A549 (cell line): ENCODE measurements around the gene LHFPL2. TPM values are rescaled to one million over a fixed set of nuclear protein-coding genes. Genes with fewer than 3 reads are reported as not detected.
"Not testable (repeated sequence)": the region's sequence is repeated elsewhere in the genome, so short reads cannot be mapped to it uniquely, and the experiment has no call there.

ENCODE experiments used
- ATAC-seq, 2 experiments: fragments of 200-7000 bp in 1 of 2; fragments of >200 bp in 1 of 2; cut with Nextera tagmentation in 1 of 2; cut with Tn5 transposase in 1 of 2; 3 replicates each; pipeline versions ENCODE4 v1.8.0 to v1.9.1; 2018 to 2020; ENCODE audit warnings: mild to moderate bottlenecking in 1 of 2, moderate library complexity in 1 of 2
- CTCF ChIA-PET: fragments of 300-600 bp; sonication (Branson Sonifier 250); formaldehyde crosslinking; extraction: SDS; loops from one replicate; lab custom pipeline; 2021; ENCODE audit warnings: antibody characterized with exemption, inconsistent platforms; lab: Yijun Ruan, JAX
- POLR2A ChIA-PET: fragments of 350-600 bp; formaldehyde crosslinking; extraction: SDS; loops from one replicate; lab custom pipeline; 2021; ENCODE audit warnings: antibody characterized with exemption, inconsistent platforms; lab: Yijun Ruan, JAX
- DNase-seq, 2 experiments: peaks; one replicate each; pipeline versions ENCODE4 v3.0.0 to v3.0.0-alpha.2; 2011 to 2016; ENCODE audit warnings: low read depth in 1 of 2, low spot score in 1 of 2
- FAIRE-seq: peaks from 2 replicates; lab custom pipeline; 2011; peaks lifted over from hg19 to GRCh38; lab: Jason Lieb, UNC
- H3K27ac ChIP-seq, 2 experiments: fragments of >200 bp; sonication (Bioruptor Twin); formaldehyde crosslinking; 3 replicates each; pipeline ENCODE4 v1.5.1; 2016 to 2017
- H3K4me1 ChIP-seq: fragments of >200 bp; sonication (Bioruptor Twin); formaldehyde crosslinking; 3 replicates; pipeline ENCODE4 v1.6.1; 2016
- H3K4me2 ChIP-seq: fragments of >200 bp; sonication (Bioruptor Twin); formaldehyde crosslinking; 3 replicates; pipeline ENCODE4 v1.6.1; 2016
- H3K4me3 ChIP-seq: fragments of >200 bp; sonication (Bioruptor Twin); formaldehyde crosslinking; 3 replicates; pipeline ENCODE4 v1.5.1; 2016
- H3K9me3 ChIP-seq: fragments of >200 bp; sonication (Bioruptor Twin); formaldehyde crosslinking; 3 replicates; pipeline ENCODE4 v1.6.1; 2016
- CBX2 ChIP-seq: fragments of 200-600 bp; sonication (generic); IDR thresholded peaks from 2 replicates; pipeline ENCODE4 v1.6.1; 2016; ENCODE audit warnings: low read depth, mild to moderate bottlenecking, borderline replicate concordance
- CEBPB ChIP-seq, 2 experiments: fragments of >200 bp in 1 of 2; sonication (Bioruptor Twin) in 1 of 2; formaldehyde crosslinking in 1 of 2; IDR thresholded peaks; 2 replicates each; pipeline ENCODE4 v1.6.1; 2012 to 2016
- CHD2 ChIP-seq: fragments of 150-350 bp; IDR thresholded peaks from 2 replicates; pipeline ENCODE4 v1.6.1; 2014; ENCODE audit warnings: low read length; ENCODE audit not compliant: partially characterized antibody
- CHD4 ChIP-seq: fragments of 200-600 bp; sonication (generic); IDR thresholded peaks from 2 replicates; pipeline ENCODE4 v1.6.1; 2016; ENCODE audit warnings: antibody characterized with exemption, mild to moderate bottlenecking, borderline replicate concordance
- EP300 ChIP-seq, 2 experiments: fragments of >200 bp; sonication (Bioruptor Twin); formaldehyde crosslinking; IDR thresholded peaks; 2 replicates in 1 of 2; 3 replicates in 1 of 2; pipeline ENCODE4 v1.6.1; 2016 to 2017
- ESRRA ChIP-seq: fragments of 150-350 bp; IDR thresholded peaks from 2 replicates; pipeline ENCODE4 v1.6.1; 2014; ENCODE audit warnings: mild to moderate bottlenecking, low read length, borderline replicate concordance
- FOXS1 ChIP-seq: fragments of 250-450 bp; sonication (Bioruptor Pico); IDR thresholded peaks from 2 replicates; pipeline ENCODE4 v1.5.0; 2020; ENCODE audit warnings: mild to moderate bottlenecking, moderate library complexity
- HDAC2 ChIP-seq: fragments of 200-600 bp; sonication (generic); IDR thresholded peaks from 2 replicates; pipeline ENCODE4 v1.6.1; 2016
- HOXB5 ChIP-seq: fragments of 250-450 bp; sonication (Bioruptor Pico); IDR thresholded peaks from 2 replicates; pipeline ENCODE4 v1.5.0; 2020; ENCODE audit warnings: mild to moderate bottlenecking, moderate library complexity
- KDM5A ChIP-seq: fragments of 200-600 bp; sonication (generic); IDR thresholded peaks from 2 replicates; pipeline ENCODE4 v1.6.1; 2016; ENCODE audit warnings: antibody characterized with exemption, mild to moderate bottlenecking
- MAZ ChIP-seq: fragments of 150-350 bp; IDR thresholded peaks from 2 replicates; pipeline ENCODE4 v1.6.1; 2014; ENCODE audit warnings: antibody characterized with exemption, low read depth, low read length, borderline replicate concordance
- NPAS2 ChIP-seq: fragments of 250-450 bp; sonication (Bioruptor Pico); IDR thresholded peaks from 2 replicates; pipeline ENCODE4 v1.8.0; 2022; ENCODE audit warnings: mild to moderate bottlenecking, moderate library complexity, borderline replicate concordance
- RARB ChIP-seq: fragments of 250-450 bp; sonication (Bioruptor Pico); IDR thresholded peaks from 2 replicates; pipeline ENCODE4 v1.8.0; 2021; ENCODE audit warnings: mild to moderate bottlenecking, moderate library complexity
- RCOR1 ChIP-seq: fragments of 150-350 bp; IDR thresholded peaks from 2 replicates; pipeline ENCODE4 v1.6.1; 2014; ENCODE audit warnings: antibody characterized with exemption, low read length, low read depth
- TP53 ChIP-seq: fragments of 250-450 bp; sonication (Bioruptor Pico); IDR thresholded peaks from 2 replicates; pipeline ENCODE4 v1.5.0; 2021; ENCODE audit warnings: mild to moderate bottlenecking, moderate library complexity
- USF2 ChIP-seq: fragments of 450-650 bp; IDR thresholded peaks from 2 replicates; pipeline ENCODE4 v1.6.1; 2014; ENCODE audit warnings: antibody characterized with exemption
- ZC3H11A ChIP-seq: fragments of 450-650 bp; IDR thresholded peaks from 2 replicates; pipeline ENCODE4 v1.6.1; 2014; ENCODE audit warnings: antibody characterized with exemption, mild to moderate bottlenecking
- ZNF302 ChIP-seq: fragments of 250-450 bp; sonication (Bioruptor Pico); IDR thresholded peaks from 2 replicates; pipeline ENCODE4 v1.9.0; 2021; ENCODE audit warnings: inconsistent platforms, mild to moderate bottlenecking, moderate library complexity
- ZSCAN20 ChIP-seq: fragments of 250-450 bp; sonication (Bioruptor Pico); IDR thresholded peaks from 2 replicates; pipeline ENCODE4 v1.8.0; 2022; ENCODE audit warnings: mild to moderate bottlenecking, moderate library complexity
- WGBS: methylation state at CpG from one replicate; pipeline ENCODE4 v1.1.6; 2017; ENCODE audit errors: missing lambda C conversion rate; 5-methylcytosine and 5-hydroxymethylcytosine counted together
- polyA plus RNA-seq, 4 experiments: library from polyadenylated mRNA; depleted of rRNA in 3 of 4; stranded (reverse); fragments of >200 nt; fragmentation: RNase III in 1 of 4; extraction: RNeasy Plus Mini Kit Qiagen cat#74134 plus additional on column Dnase treatment in 1 of 4; gene quantifications; 2 replicates in 3 of 4; 3 replicates in 1 of 4; pipeline ENCODE4 v1.2.3, GENCODE V29; 2011 to 2017
- TF ChIP-seq, protein P1 (sequence below): fragments of 250-450 bp; sonication (Bioruptor Pico); IDR thresholded peaks from 2 replicates; pipeline ENCODE4 v1.5.0; 2021; ENCODE audit warnings: mild to moderate bottlenecking, moderate library complexity, borderline replicate concordance
- TF ChIP-seq, protein P2 (sequence below): fragments of >200 bp; sonication (Bioruptor Twin); formaldehyde crosslinking; IDR thresholded peaks from 2 replicates; pipeline ENCODE4 v1.6.1; 2016
- TF ChIP-seq, protein P3 (sequence below): fragments of >200 bp; sonication (Bioruptor Twin); formaldehyde crosslinking; IDR thresholded peaks from 3 replicates; pipeline ENCODE4 v1.6.1; 2016
- TF ChIP-seq, protein P4 (sequence below): fragments of 250-450 bp; sonication (Bioruptor Pico); IDR thresholded peaks from 2 replicates; pipeline ENCODE4 v1.5.0; 2020; ENCODE audit warnings: low read depth, mild to moderate bottlenecking, moderate library complexity

Gene LHFPL2
- polyA plus RNA-seq, 2 of the 4 experiments (the other 2 are of a cell fraction) = 24.9 to 41.7 TPM

GRCh38 chr5:78669331-78669730 is 20.8 kb upstream of the LHFPL2 start:
- ChIA-PET CTCF (no interaction called here), POLR2A (no interaction called here)
- peaks cover 49% of the 10 kb centered on the region for H3K4me1 ChIP-seq
- H3K9me3 ChIP-seq = no peaks in the 10 kb centered on the region
- no peak overlapping the region for H3K4me2 ChIP-seq
- no peak for DNase-seq
- H3K4me3 ChIP-seq = no peak overlapping the region
- peak overlapping the region in 1 of 2 experiments; percentile 83; a peak in 3 of 6 replicates for H3K27ac ChIP-seq
- 91% methylated on average over 4 of the region's 4 CpGs for WGBS
- no peak for FAIRE-seq
- ATAC-seq = no peak
- TF ChIP-seq, protein P1, sequence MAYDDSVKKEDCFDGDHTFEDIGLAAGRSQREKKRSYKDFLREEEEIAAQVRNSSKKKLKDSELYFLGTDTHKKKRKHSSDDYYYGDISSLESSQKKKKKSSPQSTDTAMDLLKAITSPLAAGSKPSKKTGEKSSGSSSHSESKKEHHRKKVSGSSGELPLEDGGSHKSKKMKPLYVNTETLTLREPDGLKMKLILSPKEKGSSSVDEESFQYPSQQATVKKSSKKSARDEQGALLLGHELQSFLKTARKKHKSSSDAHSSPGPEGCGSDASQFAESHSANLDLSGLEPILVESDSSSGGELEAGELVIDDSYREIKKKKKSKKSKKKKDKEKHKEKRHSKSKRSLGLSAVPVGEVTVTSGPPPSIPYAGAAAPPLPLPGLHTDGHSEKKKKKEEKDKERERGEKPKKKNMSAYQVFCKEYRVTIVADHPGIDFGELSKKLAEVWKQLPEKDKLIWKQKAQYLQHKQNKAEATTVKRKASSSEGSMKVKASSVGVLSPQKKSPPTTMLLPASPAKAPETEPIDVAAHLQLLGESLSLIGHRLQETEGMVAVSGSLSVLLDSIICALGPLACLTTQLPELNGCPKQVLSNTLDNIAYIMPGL = no peak
- TF ChIP-seq RCOR1 = no peak
- TF ChIP-seq ZNF302 (CRISPR knock-in tag) = no peak
- no peak for TF ChIP-seq RARB (CRISPR knock-in tag)
- no peak for TF ChIP-seq NPAS2 (CRISPR knock-in tag)
- TF ChIP-seq USF2 = no peak
- TF ChIP-seq, protein P2, sequence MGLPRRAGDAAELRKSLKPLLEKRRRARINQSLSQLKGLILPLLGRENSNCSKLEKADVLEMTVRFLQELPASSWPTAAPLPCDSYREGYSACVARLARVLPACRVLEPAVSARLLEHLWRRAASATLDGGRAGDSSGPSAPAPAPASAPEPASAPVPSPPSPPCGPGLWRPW = no peak
- no peak for TF ChIP-seq FOXS1
- no peak for TF ChIP-seq HDAC2
- TF ChIP-seq HOXB5 = no peak
- TF ChIP-seq CEBPB (IDR thresholded peaks at IDR 0.05) = no peak
- no peak for TF ChIP-seq ZC3H11A
- no peak for TF ChIP-seq MAZ
- no peak for TF ChIP-seq ZSCAN20 (CRISPR knock-in tag)
- TF ChIP-seq, protein P3, sequence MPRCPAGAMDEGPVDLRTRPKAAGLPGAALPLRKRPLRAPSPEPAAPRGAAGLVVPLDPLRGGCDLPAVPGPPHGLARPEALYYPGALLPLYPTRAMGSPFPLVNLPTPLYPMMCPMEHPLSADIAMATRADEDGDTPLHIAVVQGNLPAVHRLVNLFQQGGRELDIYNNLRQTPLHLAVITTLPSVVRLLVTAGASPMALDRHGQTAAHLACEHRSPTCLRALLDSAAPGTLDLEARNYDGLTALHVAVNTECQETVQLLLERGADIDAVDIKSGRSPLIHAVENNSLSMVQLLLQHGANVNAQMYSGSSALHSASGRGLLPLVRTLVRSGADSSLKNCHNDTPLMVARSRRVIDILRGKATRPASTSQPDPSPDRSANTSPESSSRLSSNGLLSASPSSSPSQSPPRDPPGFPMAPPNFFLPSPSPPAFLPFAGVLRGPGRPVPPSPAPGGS = no peak
- TF ChIP-seq CHD2 = no peak
- no peak for TF ChIP-seq CBX2

DNA sequence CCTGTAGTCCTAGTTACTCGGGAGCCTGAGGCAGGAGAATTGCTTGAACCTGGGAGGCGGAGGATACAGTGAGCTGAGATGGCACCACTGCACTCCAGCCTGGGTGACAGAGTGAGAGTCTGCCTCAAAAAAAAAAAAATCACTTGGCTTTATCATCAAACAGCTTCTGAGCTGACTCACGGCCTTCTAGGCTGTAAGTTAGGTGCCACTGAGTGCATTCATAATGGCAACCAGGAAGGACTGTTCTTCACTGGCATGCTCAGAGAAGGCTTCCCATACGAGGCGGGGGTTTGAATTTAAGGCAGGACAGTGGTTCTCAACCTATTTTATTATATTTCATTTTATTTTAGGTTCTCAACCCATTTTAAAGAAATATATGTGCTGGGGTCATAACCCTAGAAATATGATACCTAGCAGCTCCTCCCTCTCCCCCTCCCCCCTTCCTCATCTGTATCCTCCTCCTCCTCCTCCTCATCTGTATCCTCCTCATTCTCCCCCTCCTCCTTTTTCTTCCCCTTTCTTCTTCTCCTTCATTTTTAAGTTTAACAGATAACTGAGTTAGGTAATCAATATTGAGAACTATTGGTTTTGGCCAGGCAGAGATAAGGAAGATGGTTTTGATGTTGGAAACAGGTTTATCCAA is 19.0 kb upstream of the LHFPL2 start:
- Histone ChIP-seq H3K27ac (peak overlapping the region; percentile 61 to 83; a peak in 4 of 6 replicates), H3K9me3 (no peaks in the 10 kb centered on the region), H3K4me3 (no peak overlapping the region), H3K4me1 (peaks cover 49% of the 10 kb centered on the region), H3K4me2 (no peak overlapping the region)
- TF ChIP-seq EP300 (IDR thresholded peaks at IDR 0.05) (no peak), CHD4 (no peak), ZNF302 (CRISPR knock-in tag) (no peak), KDM5A (no peak), ESRRA (no peak), TP53 (no peak)
- TF ChIP-seq, protein P1 = no peak
- TF ChIP-seq, protein P4, sequence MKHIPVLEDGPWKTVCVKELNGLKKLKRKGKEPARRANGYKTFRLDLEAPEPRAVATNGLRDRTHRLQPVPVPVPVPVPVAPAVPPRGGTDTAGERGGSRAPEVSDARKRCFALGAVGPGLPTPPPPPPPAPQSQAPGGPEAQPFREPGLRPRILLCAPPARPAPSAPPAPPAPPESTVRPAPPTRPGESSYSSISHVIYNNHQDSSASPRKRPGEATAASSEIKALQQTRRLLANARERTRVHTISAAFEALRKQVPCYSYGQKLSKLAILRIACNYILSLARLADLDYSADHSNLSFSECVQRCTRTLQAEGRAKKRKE (CRISPR knock-in tag) = no peak
- ChIA-PET CTCF (interaction anchor here (0.8 to 1.9 kb wide), 2 partner anchors 8 to 200 kb away, joined by 4 to 5 read pairs; no protein-coding TSS in a partner anchor), POLR2A (no interaction called here)
- DNase-seq = no peak
- FAIRE-seq = no peak
- 87% methylated on average over 5 of the region's 5 CpGs for WGBS
- ATAC-seq = no peak

DNA sequence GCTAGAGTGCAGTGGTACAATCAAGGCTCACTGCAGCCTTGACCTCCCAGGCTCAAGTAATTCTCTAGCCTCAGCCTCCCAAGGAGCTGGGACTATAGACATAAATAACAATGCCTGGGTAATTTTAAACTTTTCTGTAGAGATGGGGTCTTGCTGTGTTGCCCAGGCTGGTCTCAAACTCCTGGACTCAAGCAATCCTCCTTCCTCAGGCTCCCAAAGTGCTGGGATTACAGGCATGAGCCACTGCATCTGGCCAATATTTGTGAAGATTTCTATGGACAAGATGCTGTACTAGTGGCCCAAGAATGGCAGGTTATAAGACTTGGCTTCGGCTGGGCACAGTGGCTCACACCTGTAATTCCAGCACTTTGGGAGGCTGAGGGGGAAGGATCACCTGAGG is 18.4 kb upstream of the LHFPL2 start:
- FAIRE-seq, DNase-seq, POLR2A ChIA-PET, H3K4me2 ChIP-seq, ATAC-seq, H3K4me3 ChIP-seq, H3K9me3 ChIP-seq: not testable (repeated sequence)
- H3K4me1 ChIP-seq = peaks cover 45% of the 10 kb centered on the region
- 100% methylated on average over 1 of the region's 1 CpG for WGBS
- peak overlapping the region; percentile 61 to 83; a peak in 4 of 6 replicates for H3K27ac ChIP-seq
- CTCF ChIA-PET = interaction anchor here (1.6 to 1.9 kb wide), 2 partner anchors 17 to 199 kb away, joined by 5 to 7 read pairs; partner anchors contain the start of gene LHFPL2
